KMS-11 (cell line): Measurements from ENCODE around the gene PIGS.

Experiments used
- H2AFZ ChIP-seq: fragments of 200-600 bp; sonication (generic); 2 replicates; pipeline ENCODE4 v1.6.1; 2016; ENCODE audit warnings: antibody characterized with exemption, mixed run types, low read depth
- H3K27ac ChIP-seq: fragments of 200-600 bp; sonication (generic); 2 replicates; pipeline ENCODE4 v1.6.1; 2016; ENCODE audit warnings: mild to moderate bottlenecking, mixed run types
- H3K27me3 ChIP-seq: fragments of 200-600 bp; sonication (generic); 2 replicates; pipeline ENCODE4 v1.6.1; 2017; ENCODE audit warnings: mild to moderate bottlenecking, low read depth, mixed run types, moderate library complexity; ENCODE audit not compliant: insufficient read depth
- H3K36me3 ChIP-seq: fragments of 200-600 bp; sonication (generic); 2 replicates; pipeline ENCODE4 v1.6.1; 2017; ENCODE audit warnings: mild to moderate bottlenecking, mixed run types; ENCODE audit not compliant: insufficient read depth
- H3K4me1 ChIP-seq: fragments of 200-600 bp; sonication (generic); 2 replicates; pipeline ENCODE4 v1.6.1; 2016; ENCODE audit warnings: mild to moderate bottlenecking, low read depth, mixed run types; ENCODE audit not compliant: poor library complexity, severe bottlenecking
- H3K4me2 ChIP-seq: fragments of 200-600 bp; sonication (generic); 2 replicates; pipeline ENCODE4 v1.7.0; 2016; ENCODE audit warnings: mild to moderate bottlenecking, mixed run types
- H3K4me3 ChIP-seq: fragments of 200-600 bp; sonication (generic); IDR thresholded peaks from 2 replicates; pipeline ENCODE4 v1.6.1; 2017; ENCODE audit warnings: low read depth, low read length, mixed read lengths; ENCODE audit not compliant: insufficient read depth
- H3K79me2 ChIP-seq: fragments of 200-600 bp; sonication (generic); 2 replicates; pipeline ENCODE4 v1.6.1; 2016; ENCODE audit warnings: low read depth, mixed run types; ENCODE audit not compliant: insufficient read depth
- H3K9ac ChIP-seq: fragments of 200-600 bp; sonication (generic); 2 replicates; pipeline ENCODE4 v1.6.1; 2016; ENCODE audit warnings: mild to moderate bottlenecking, mixed run types
- H4K20me1 ChIP-seq: fragments of 200-600 bp; sonication (generic); 2 replicates; pipeline ENCODE4 v1.6.1; 2016; ENCODE audit warnings: mild to moderate bottlenecking, mixed run types; ENCODE audit not compliant: insufficient read depth
- TF ChIP-seq, protein P1 (sequence below): fragments of 200-600 bp; sonication (generic); conservative IDR thresholded peaks from 2 replicates; pipeline ENCODE4 v1.6.1; 2017; ENCODE audit warnings: low read depth, mild to moderate bottlenecking, antibody characterized with exemption, low read length, moderate library complexity, mixed read lengths

PIGS gene

DNA sequence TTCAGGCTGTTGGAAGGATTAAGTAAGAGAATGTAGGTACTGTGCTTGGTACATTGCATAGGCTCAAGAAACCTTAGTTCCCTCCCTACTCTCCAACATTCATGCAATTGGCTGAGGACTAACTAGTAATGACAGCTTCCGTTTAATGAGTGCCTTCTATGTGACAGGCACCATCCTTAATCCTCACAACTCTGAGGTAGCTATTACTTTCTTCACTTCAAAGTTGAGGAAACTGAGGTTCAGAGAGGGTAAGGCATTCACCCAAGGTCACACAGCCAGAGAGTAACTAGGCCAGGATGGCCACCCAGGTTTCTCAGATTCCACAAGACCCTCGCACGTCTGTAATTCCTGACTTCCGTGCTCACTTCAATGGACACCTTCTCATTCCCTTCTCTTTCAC, 41.1 kb downstream of the PIGS start:
- H3K4me2 ChIP-seq, result no peak overlapping the region
- H2AFZ ChIP-seq, result no peak overlapping the region
- no peak overlapping the region for H3K4me3 ChIP-seq
- no peaks in the 10 kb centered on the region for H3K36me3 ChIP-seq
- H3K4me1 ChIP-seq, result no peaks in the 10 kb centered on the region
- no peak overlapping the region for H3K9ac ChIP-seq
- no peak overlapping the region for H3K27ac ChIP-seq
- H3K27me3 ChIP-seq, result peaks cover 54% of the 10 kb centered on the region
- TF ChIP-seq, protein P1, sequence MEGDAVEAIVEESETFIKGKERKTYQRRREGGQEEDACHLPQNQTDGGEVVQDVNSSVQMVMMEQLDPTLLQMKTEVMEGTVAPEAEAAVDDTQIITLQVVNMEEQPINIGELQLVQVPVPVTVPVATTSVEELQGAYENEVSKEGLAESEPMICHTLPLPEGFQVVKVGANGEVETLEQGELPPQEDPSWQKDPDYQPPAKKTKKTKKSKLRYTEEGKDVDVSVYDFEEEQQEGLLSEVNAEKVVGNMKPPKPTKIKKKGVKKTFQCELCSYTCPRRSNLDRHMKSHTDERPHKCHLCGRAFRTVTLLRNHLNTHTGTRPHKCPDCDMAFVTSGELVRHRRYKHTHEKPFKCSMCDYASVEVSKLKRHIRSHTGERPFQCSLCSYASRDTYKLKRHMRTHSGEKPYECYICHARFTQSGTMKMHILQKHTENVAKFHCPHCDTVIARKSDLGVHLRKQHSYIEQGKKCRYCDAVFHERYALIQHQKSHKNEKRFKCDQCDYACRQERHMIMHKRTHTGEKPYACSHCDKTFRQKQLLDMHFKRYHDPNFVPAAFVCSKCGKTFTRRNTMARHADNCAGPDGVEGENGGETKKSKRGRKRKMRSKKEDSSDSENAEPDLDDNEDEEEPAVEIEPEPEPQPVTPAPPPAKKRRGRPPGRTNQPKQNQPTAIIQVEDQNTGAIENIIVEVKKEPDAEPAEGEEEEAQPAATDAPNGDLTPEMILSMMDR, result no peak
- no peaks in the 10 kb centered on the region for H4K20me1 ChIP-seq
- no peaks in the 10 kb centered on the region for H3K79me2 ChIP-seq

DNA sequence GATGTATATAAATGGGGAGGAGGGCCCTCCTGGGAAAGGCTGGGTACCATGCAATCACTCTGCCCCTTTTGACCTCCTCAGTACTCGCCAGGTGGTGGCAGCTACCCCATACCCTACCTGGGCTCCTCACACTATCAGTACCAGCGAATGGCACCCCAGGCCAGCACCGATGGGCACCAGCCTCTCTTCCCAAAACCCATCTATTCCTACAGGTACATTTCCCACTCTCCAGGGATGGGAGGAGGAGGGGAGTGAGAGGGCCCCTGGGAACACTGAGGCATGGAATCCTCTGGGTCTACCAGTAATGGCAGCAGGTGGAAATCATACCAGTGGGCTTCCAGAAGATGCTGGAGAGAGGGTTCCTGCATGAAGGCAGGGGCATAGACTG, 42.3 kb downstream of the PIGS start:
- H3K27ac ChIP-seq, result no peak overlapping the region

DNA sequence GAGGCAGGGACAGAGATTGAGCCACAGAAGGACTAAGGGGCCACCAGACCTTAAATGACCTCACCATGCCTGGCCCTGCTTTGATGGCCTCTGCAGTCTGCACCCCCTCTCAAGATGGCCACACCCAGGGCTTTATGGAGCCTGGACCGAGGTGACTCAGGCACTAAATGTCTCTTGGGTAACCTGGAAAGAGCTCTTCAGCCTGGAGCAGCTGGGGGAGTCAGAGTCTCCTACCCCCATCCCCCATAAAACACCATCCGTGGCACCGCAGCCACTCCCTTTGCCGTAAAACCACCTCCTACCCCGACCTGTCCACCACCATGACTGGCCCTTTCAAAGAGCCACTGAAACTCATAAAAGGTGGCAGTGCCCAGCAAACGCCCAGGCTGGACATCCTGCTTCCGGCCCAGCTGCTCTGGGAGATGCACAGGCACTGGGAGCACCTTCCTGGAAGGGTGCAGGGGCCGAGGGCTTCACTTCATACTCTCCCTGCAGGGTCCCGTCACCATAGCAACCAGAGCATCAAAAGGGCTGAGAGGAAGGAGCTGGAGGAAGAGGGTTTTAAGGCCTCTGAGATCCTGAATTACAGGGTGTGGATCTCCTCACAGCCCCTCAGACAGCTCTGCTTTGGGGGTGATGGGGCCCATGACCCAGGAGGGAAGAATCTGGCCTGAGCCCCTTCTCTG, 42.9 kb downstream of the PIGS start:
- no peaks in the 10 kb centered on the region for H4K20me1 ChIP-seq
- TF ChIP-seq, protein P1, result no peak
- H3K27ac ChIP-seq, result no peak overlapping the region
- no peak overlapping the region for H3K9ac ChIP-seq
- no peaks in the 10 kb centered on the region for H3K79me2 ChIP-seq
- H3K36me3 ChIP-seq, result no peaks in the 10 kb centered on the region
- H3K4me2 ChIP-seq, result no peak overlapping the region
- H3K4me3 ChIP-seq, result no peak overlapping the region
- H3K27me3 ChIP-seq, result peaks cover 40% of the 10 kb centered on the region
- no peak overlapping the region for H2AFZ ChIP-seq
- H3K4me1 ChIP-seq, result no peaks in the 10 kb centered on the region

More for the DNA sequence above, 42.3 kb downstream of the PIGS start:
- H2AFZ ChIP-seq, result no peak overlapping the region
- no peaks in the 10 kb centered on the region for H3K36me3 ChIP-seq
- no peaks in the 10 kb centered on the region for H3K79me2 ChIP-seq
- no peaks in the 10 kb centered on the region for H3K4me1 ChIP-seq
- H3K27me3 ChIP-seq, result peaks cover 41% of the 10 kb centered on the region
- H3K9ac ChIP-seq, result no peak overlapping the region
- no peaks in the 10 kb centered on the region for H4K20me1 ChIP-seq
- TF ChIP-seq, protein P1, result no peak
- no peak overlapping the region for H3K4me2 ChIP-seq
- H3K4me3 ChIP-seq, result no peak overlapping the region

DNA sequence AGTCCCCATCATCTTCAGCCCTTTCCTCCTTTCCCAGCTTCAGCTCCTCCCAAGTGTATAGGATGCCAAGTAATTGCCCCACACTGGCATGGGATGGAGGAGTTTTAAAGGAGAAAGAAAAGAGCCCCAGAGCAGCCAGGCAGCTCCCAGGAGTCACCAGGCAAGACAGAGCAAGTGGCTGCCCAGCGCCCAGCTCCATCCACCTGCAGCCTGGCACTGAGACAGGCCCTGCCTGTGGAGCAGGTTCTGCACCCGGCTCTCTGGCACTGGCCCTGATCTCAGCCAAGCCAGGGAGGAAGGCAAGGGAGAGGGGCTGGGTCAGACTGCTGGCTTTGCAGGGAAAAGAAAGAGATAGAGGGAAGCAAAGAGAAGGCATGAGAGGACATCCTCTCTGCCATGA, 43.5 kb downstream of the PIGS start:
- no peaks in the 10 kb centered on the region for H3K4me1 ChIP-seq
- peaks cover 39% of the 10 kb centered on the region for H3K27me3 ChIP-seq
- no peak overlapping the region for H3K9ac ChIP-seq
- H3K4me3 ChIP-seq, result no peak overlapping the region
- no peak overlapping the region for H3K4me2 ChIP-seq
- H2AFZ ChIP-seq, result no peak overlapping the region
- no peak overlapping the region for H3K27ac ChIP-seq
- TF ChIP-seq, protein P1, result no peak
- H3K79me2 ChIP-seq, result no peaks in the 10 kb centered on the region
- H3K36me3 ChIP-seq, result no peaks in the 10 kb centered on the region
- no peaks in the 10 kb centered on the region for H4K20me1 ChIP-seq
